HCT116 (cell line): ENCODE measurements around the gene GALNT2. TPM values are rescaled to one million over a fixed set of nuclear protein-coding genes. Genes with fewer than 3 reads are reported as not detected.

Experiments used
- ATAC-seq: fragments of 200-7000 bp; cut with Tn5 transposase; 2 replicates; pipeline ENCODE4 v1.9.1; 2020; ENCODE audit warnings: mild to moderate bottlenecking, moderate library complexity
- BruUV-seq: library from RNA; stranded (reverse); fragments of 400-500 nt; replicated peaks from 2 replicates; lab custom pipeline; 2021; lab: Mats Ljungman, UMichigan
- CTCF ChIA-PET: fragments of 300-600 bp; sonication (Branson Sonifier 250); formaldehyde crosslinking; loops from one replicate; lab custom pipeline; 2021; ENCODE audit warnings: antibody characterized with exemption; lab: Charles Lee
- POLR2A ChIA-PET: fragments of 300-600, 350-600 bp; sonication (Branson Sonifier 250); formaldehyde crosslinking; loops from one replicate; lab custom pipeline; 2021; ENCODE audit warnings: antibody characterized with exemption; lab: Charles Lee
- RAD21 ChIA-PET, 2 experiments: fragments of 300-600 bp; sonication (Branson Sonifier 250); formaldehyde crosslinking; loops; one replicate each; lab custom pipeline; 2023; ENCODE audit warnings: low total read pairs in 2 of 2; ENCODE audit not compliant: uncharacterized antibody in 2 of 2, unreplicated experiment in 2 of 2, low non-redundant PET in 1 of 2; lab: Charles Lee
- DNase-seq: peaks from one replicate; pipeline ENCODE4 v3.0.0-alpha.2; 2010; ENCODE audit warnings: low read depth, low spot score
- H2AFZ ChIP-seq: fragments of 200-600 bp; shearing (Covaris generic), sonication (generic); 2 replicates; pipeline ENCODE4 v1.6.1; 2017; ENCODE audit warnings: low read depth, mixed run types, mixed read lengths, antibody characterized with exemption, low read length; ENCODE audit not compliant: poor library complexity, severe bottlenecking
- H3K27ac ChIP-seq: 2 replicates; pipeline ENCODE4 v1.5.1; 2012; ENCODE audit warnings: low read depth, low read length
- H3K27me3 ChIP-seq: fragments of 200-600 bp; sonication (generic); 2 replicates; pipeline ENCODE4 v1.6.1; 2016; ENCODE audit warnings: mixed run types, low read length, mixed read lengths; ENCODE audit not compliant: insufficient read depth
- H3K36me3 ChIP-seq, 2 experiments: fragments of 200-500 bp in 1 of 2; fragments of 200-600 bp in 1 of 2; sonication (Bioruptor generic) in 1 of 2; sonication (generic) in 1 of 2; 2 replicates each; pipeline versions ENCODE4 v1.5.1 to v1.6.1; 2014 to 2016; ENCODE audit warnings: low read length in 2 of 2, inconsistent platforms in 1 of 2, mixed read lengths in 1 of 2, mixed run types in 1 of 2; ENCODE audit not compliant: insufficient read depth in 2 of 2, control insufficient read depth in 1 of 2
- H3K4me1 ChIP-seq, 2 experiments: fragments of 200-600 bp in 1 of 2; sonication (generic) in 1 of 2; 2 replicates each; pipeline versions ENCODE4 v1.5.1 to v1.6.1; 2012 to 2017; ENCODE audit warnings: low read length in 2 of 2, inconsistent platforms in 1 of 2, mild to moderate bottlenecking in 1 of 2, mixed read lengths in 1 of 2, mixed run types in 1 of 2, moderate library complexity in 1 of 2; ENCODE audit not compliant: insufficient read depth in 2 of 2, control insufficient read depth in 1 of 2
- H3K4me2 ChIP-seq: fragments of 200-600 bp; sonication (generic); 2 replicates; pipeline ENCODE4 v1.6.1; 2017; ENCODE audit warnings: mixed run types, low read length, mixed read lengths
- H3K4me3 ChIP-seq, 2 experiments: fragments of 200-600 bp in 1 of 2; sonication (generic) in 1 of 2; replicated peaks in 1 of 2; 2 replicates each; pipeline ENCODE4 v1.5.1; 2011 to 2016; ENCODE audit warnings: low read length in 2 of 2, control low read depth in 1 of 2, low read depth in 1 of 2, mild to moderate bottlenecking in 1 of 2, mixed read lengths in 1 of 2, mixed run types in 1 of 2
- H3K79me2 ChIP-seq: fragments of 200-600 bp; sonication (generic); 2 replicates; pipeline ENCODE4 v1.6.1; 2017; ENCODE audit warnings: mild to moderate bottlenecking, mixed run types, low read length, moderate library complexity, mixed read lengths; ENCODE audit not compliant: insufficient read depth
- H3K9ac ChIP-seq: fragments of 200-600 bp; sonication (generic); 2 replicates; pipeline ENCODE4 v1.6.1; 2016; ENCODE audit warnings: low read length, mixed read lengths
- H3K9me2 ChIP-seq: fragments of 200-600 bp; sonication (generic), shearing (Covaris generic); 2 replicates; pipeline ENCODE4 v1.6.1; 2017; ENCODE audit warnings: mixed run types, mild to moderate bottlenecking, moderate library complexity; ENCODE audit not compliant: insufficient read depth
- H3K9me3 ChIP-seq, 2 experiments: fragments of 200-500 bp in 1 of 2; fragments of 200-600 bp in 1 of 2; sonication (Bioruptor generic) in 1 of 2; sonication (generic) in 1 of 2; 2 replicates each; pipeline ENCODE4 v1.6.1; 2014 to 2017; ENCODE audit warnings: low read length in 2 of 2, mixed read lengths in 2 of 2, inconsistent platforms in 1 of 2, low read depth in 1 of 2, mild to moderate bottlenecking in 1 of 2, mixed run types in 1 of 2, moderate library complexity in 1 of 2; ENCODE audit not compliant: control insufficient read depth in 1 of 2, insufficient read depth in 1 of 2
- H4K20me1 ChIP-seq: fragments of 200-600 bp; sonication (generic), shearing (Covaris generic); 2 replicates; pipeline ENCODE4 v1.6.1; 2017; ENCODE audit warnings: mixed run types, mild to moderate bottlenecking, moderate library complexity; ENCODE audit not compliant: insufficient read depth
- ATF3 ChIP-seq: IDR thresholded peaks from 2 replicates; pipeline ENCODE4 v1.6.1; 2012
- CBX3 ChIP-seq: IDR thresholded peaks from 2 replicates; pipeline ENCODE4 v1.6.1; 2012; ENCODE audit warnings: low read depth
- CTCF ChIP-seq, 3 experiments: fragments of 200-600 bp in 1 of 3; sonication (generic) in 1 of 3; IDR thresholded peaks in 2 of 3; conservative IDR thresholded peaks in 1 of 3; 2 replicates each; pipeline ENCODE4 v1.5.1; 2012 to 2017; ENCODE audit warnings: low read depth in 2 of 3, low read length in 2 of 3, antibody characterized with exemption in 1 of 3, borderline replicate concordance in 1 of 3, control low read depth in 1 of 3, mild to moderate bottlenecking in 1 of 3, mixed read lengths in 1 of 3, mixed run types in 1 of 3, moderate library complexity in 1 of 3; ENCODE audit not compliant: insufficient read depth in 1 of 3
- EZH2 ChIP-seq: fragments of 200-600 bp; sonication (generic); IDR thresholded peaks from 2 replicates; pipeline ENCODE4 v1.6.1; 2017; ENCODE audit warnings: antibody characterized with exemption, mixed run types
- JUND ChIP-seq: IDR thresholded peaks from 2 replicates; pipeline ENCODE4 v1.6.1; 2012
- MAX ChIP-seq: IDR thresholded peaks from 2 replicates; pipeline ENCODE4 v1.6.1; 2012
- POLR2A ChIP-seq: IDR thresholded peaks from 2 replicates; pipeline ENCODE4 v1.7.0; 2011; ENCODE audit warnings: borderline replicate concordance; ENCODE audit not compliant: insufficient read depth, insufficient read length; ENCODE audit errors: extremely low read depth
- POLR2AphosphoS5 ChIP-seq: IDR thresholded peaks from 2 replicates; pipeline ENCODE4 v1.6.1; 2011; ENCODE audit warnings: mild to moderate bottlenecking, low read depth, low read length, moderate library complexity
- RAD21 ChIP-seq: IDR thresholded peaks from 2 replicates; pipeline ENCODE4 v1.6.1; 2012; ENCODE audit warnings: low read depth, mild to moderate bottlenecking
- SIN3A ChIP-seq: IDR thresholded peaks from 2 replicates; pipeline ENCODE4 v1.6.1; 2012; ENCODE audit warnings: low read depth
- SP1 ChIP-seq: IDR thresholded peaks from 2 replicates; pipeline ENCODE4 v1.6.1; 2012; ENCODE audit warnings: low read depth
- SRF ChIP-seq: IDR thresholded peaks from 2 replicates; pipeline ENCODE4 v1.6.1; 2012; ENCODE audit warnings: low read depth
- TCF7L2 ChIP-seq: IDR thresholded peaks from 2 replicates; pipeline ENCODE4 v1.7.0; 2011; ENCODE audit warnings: borderline replicate concordance, inconsistent platforms; ENCODE audit not compliant: insufficient read depth, insufficient read length; ENCODE audit errors: extremely low read depth
- YY1 ChIP-seq: IDR thresholded peaks from 2 replicates; pipeline ENCODE4 v1.6.1; 2011; ENCODE audit warnings: low read length, low read depth, moderate library complexity, mild to moderate bottlenecking; ENCODE audit not compliant: insufficient replicate concordance; ENCODE audit errors: extremely low read depth
- ZBTB33 ChIP-seq: IDR thresholded peaks from 2 replicates; pipeline ENCODE4 v1.6.1; 2011; ENCODE audit warnings: mild to moderate bottlenecking, low read length, moderate library complexity; ENCODE audit not compliant: insufficient replicate concordance; ENCODE audit errors: extremely low read depth
- ZFX ChIP-seq: fragments of 450-650 bp; IDR thresholded peaks from 2 replicates; pipeline ENCODE4 v1.6.1; 2017
- ZNF274 ChIP-seq: fragments of 200-500 bp; sonication (Bioruptor generic); IDR thresholded peaks from 2 replicates; pipeline ENCODE4 v1.6.1; 2014; ENCODE audit warnings: mild to moderate bottlenecking, low read depth, low read length, inconsistent platforms
- intact Hi-C: fragments of 100-400 bp; cut with micrococcal nuclease; formaldehyde crosslinking; loops from 2 replicates; pipeline ENCODE4 v1.10.0; 2022
- total RNA-seq: library from RNA; stranded (reverse); gene quantifications from one replicate; pipeline ENCODE4 v1.2.1, GENCODE V29; 2021; ENCODE audit not compliant: unreplicated experiment

GALNT2 gene
- total RNA-seq, 1 experiment from 2014 or later: 40.8 TPM

- intact Hi-C loops: no loop called here
Observed at GRCh38 chr1:230083746-230084407, 16.8 kb downstream of the GALNT2 start.

More at GRCh38 chr1:230083746-230084407, 16.8 kb downstream of the GALNT2 start:
- Histone ChIP-seq H3K9me2 (no peaks in the 10 kb centered on the region), H3K79me2 (peaks cover 56% of the 10 kb centered on the region; the same call in 1 of the 2 replicates), H3K4me2 (peak overlapping the region; percentile 87), H3K9ac (peak overlapping the region; percentile 46), H3K9me3 (peaks cover 0 to 8% of the 10 kb centered on the region in 2 experiments; a peak in 1 of 4 replicates), H3K27me3 (no peaks in the 10 kb centered on the region), H3K27ac (peak overlapping the region; percentile 56), H3K4me1 (peaks cover 24 to 38% of the 10 kb centered on the region in 2 experiments), H3K36me3 (no peaks in the 10 kb centered on the region), H2AFZ (no peak overlapping the region), H3K4me3 (peak overlapping the region in 1 of 2 experiments; percentile 39; a peak in 3 of 4 replicates), H4K20me1 (no peaks in the 10 kb centered on the region)
- TF ChIP-seq ZBTB33: no peak
- no peak for TF ChIP-seq ATF3
- TF ChIP-seq SIN3A: no peak
- no peak for TF ChIP-seq ZFX
- no peak for TF ChIP-seq JUND
- no peak for TF ChIP-seq SP1
- no peak for TF ChIP-seq POLR2A
- no peak for TF ChIP-seq TCF7L2
- TF ChIP-seq EZH2: no peak
- TF ChIP-seq POLR2AphosphoS5: no peak
- no peak for TF ChIP-seq CBX3
- TF ChIP-seq RAD21: no peak
- no peak for TF ChIP-seq MAX
- TF ChIP-seq YY1: no peak
- TF ChIP-seq CTCF (IDR thresholded peaks at IDR 0.05 in 2 of 3, conservative IDR thresholded peaks at IDR 0.05 in 1 of 3; ENCODE audit: borderline replicate concordance in 1 of 3, insufficient read depth in 1 of 3, low read depth in 2 of 3, low read length in 2 of 3): no peak
- no peak for TF ChIP-seq ZNF274
- TF ChIP-seq SRF: no peak
- ChIA-PET CTCF (no interaction called here), RAD21 (no interaction called here), POLR2A (interaction anchor here (0.6 kb wide), 1 partner anchor 21 kb away, joined by 3 read pairs; no protein-coding TSS in a partner anchor)
- no peak for DNase-seq
- ATAC-seq: no peak; the same call in 1 of the 2 replicates
- no TSS peak for BruUV-seq
